Left renal pelvis (tissue), 4 donors: ENCODE data around the gene IGF2BP2. TPM values are rescaled to one million over a fixed set of nuclear protein-coding genes. Genes with fewer than 3 reads are reported as not detected.
"Not testable (repeated sequence)": the region's sequence is repeated elsewhere in the genome, so short reads cannot be mapped to it uniquely, and the experiment has no call there.

Experiments
- DNase-seq, 4 donors: peaks; one replicate each; pipeline ENCODE4 v3.0.0-alpha.2; 2013; ENCODE audit warnings: low read depth in 4 of 4, low spot score in 3 of 4
- polyA plus RNA-seq, 4 donors: library from polyadenylated mRNA; unstranded; fragments of 120-200 nt; gene quantifications; one replicate each; pipeline ENCODE4 v1.2.1, GENCODE V29; 2013; ENCODE audit not compliant: insufficient read length in 4 of 4

Gene IGF2BP2
- polyA plus RNA-seq, 4 donors, result 76.0 to 111 (median 95.6) TPM

DNA sequence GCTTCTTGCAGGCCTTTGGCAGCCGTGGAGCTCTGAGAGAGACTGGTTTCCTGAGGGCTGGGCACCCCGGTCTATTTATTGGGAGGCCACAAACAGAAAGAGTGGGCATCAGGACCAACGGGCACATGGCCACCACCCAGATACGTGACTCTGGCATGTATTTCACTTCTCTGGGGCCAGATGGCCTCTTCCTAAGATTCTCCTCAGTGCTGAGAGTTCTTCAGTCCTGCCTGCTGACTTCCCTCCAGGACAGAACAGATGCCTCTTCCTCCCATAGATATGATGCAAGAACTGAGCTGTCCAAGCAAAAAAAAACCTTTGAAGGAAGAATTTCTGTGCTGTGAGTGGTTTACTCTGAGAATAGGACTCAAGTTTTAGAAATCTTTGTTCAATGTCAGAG, 107.7 kb downstream of the IGF2BP2 start:
- no peak for DNase-seq

- peak in 1 of 4 donors; percentile 32 for DNase-seq
Observed at GRCh38 chr3:185716436-185717108, 108.3 kb downstream of the IGF2BP2 start.

DNA sequence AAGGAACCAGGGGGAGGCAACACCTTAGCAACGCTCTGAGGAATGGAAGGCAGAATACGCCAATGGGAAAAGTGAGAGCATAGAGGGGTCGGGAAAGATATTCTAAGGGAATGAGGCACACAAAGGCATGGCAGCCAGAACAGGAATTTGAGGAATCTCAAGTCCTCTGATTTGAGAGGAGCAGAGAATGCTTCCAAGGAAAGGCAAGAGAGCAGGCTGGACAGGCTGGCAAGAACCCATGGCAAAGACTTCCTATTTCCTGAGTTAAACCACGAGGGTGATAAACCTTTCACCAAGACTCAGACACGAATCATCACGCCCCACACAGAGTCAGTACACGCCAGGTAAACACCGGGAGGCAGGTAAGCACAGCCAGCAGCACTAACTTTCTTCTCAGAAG, 109.8 kb downstream of the IGF2BP2 start:
- DNase-seq, result no peak

DNA sequence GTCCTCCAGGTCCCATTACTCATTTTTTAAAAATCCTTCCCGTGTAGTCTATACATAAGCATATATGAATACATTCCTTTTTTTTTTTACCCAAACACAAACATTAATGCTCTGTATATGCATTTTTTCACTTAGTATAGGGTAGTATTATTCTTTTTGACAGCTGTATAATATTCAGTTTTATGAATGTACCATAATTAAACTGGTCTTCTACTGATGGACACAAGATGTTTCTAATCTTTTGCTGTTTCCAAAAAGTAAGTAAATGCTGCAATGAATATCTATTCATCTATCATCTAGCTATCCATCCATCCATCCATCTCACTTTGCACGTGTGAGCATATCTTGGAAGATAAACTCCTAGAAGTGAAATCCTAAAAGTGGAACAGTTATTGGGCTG, 110.8 kb downstream of the IGF2BP2 start:
- DNase-seq, result no peak

GRCh38 chr3:185713015-185713414, 111.8 kb downstream of the IGF2BP2 start:
- no peak for DNase-seq

GRCh38 chr3:185712337-185712736, 112.5 kb downstream of the IGF2BP2 start:
- no peak for DNase-seq

DNA sequence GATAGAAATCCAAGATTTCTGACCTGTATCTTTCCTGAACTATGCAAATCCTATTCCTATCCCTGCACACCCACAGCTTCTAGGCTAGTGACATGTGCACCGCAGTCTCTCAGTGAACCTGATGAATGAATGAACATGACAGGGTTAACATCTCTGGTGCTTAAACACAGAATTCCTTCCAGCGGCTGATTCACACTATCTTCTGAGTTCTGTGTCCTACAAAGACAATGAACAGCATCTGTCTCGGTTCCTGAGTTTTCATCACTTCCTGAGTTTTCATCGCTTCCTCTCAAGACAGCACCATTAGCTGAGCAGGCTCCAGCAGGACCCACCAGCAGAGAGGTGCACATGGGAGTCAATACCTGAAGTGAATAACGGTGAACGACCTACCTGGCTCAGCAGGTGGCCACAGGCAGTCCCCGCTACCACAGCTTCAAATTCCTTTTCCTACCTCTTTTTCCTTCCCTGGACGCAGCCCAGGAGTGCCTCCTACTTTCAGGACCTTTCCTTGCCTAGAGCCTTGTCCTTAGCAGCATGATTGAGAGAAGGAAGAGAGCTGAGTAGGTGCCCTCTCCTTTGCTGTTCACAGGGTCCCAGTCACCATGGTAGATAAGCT, 113.5 kb downstream of the IGF2BP2 start:
- DNase-seq, result no peak

GRCh38 chr3:185709251-185709955, 115.4 kb downstream of the IGF2BP2 start:
- no peak for DNase-seq

- no peak for DNase-seq
Observed at GRCh38 chr3:185708392-185708791, 116.5 kb downstream of the IGF2BP2 start.

DNA sequence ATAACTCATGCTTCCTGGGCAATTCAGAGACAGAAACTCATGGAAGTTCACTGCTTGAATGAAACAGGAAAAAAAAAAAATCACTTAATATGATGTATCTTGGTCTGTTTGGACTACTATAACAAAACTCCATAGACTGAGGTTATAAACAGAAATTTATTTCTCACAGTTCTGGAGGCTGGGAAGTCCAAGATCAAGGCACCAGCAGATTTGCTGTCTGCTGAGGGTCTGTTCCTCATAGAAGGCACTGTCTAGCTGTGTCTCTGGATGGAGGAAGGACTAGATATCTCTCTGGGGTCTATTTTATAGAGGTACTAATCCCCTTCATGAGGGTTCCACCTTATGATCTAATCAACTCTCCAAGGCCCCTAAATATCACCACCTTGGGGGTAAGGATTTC, 119.3 kb downstream of the IGF2BP2 start:
- no peak for DNase-seq

DNA sequence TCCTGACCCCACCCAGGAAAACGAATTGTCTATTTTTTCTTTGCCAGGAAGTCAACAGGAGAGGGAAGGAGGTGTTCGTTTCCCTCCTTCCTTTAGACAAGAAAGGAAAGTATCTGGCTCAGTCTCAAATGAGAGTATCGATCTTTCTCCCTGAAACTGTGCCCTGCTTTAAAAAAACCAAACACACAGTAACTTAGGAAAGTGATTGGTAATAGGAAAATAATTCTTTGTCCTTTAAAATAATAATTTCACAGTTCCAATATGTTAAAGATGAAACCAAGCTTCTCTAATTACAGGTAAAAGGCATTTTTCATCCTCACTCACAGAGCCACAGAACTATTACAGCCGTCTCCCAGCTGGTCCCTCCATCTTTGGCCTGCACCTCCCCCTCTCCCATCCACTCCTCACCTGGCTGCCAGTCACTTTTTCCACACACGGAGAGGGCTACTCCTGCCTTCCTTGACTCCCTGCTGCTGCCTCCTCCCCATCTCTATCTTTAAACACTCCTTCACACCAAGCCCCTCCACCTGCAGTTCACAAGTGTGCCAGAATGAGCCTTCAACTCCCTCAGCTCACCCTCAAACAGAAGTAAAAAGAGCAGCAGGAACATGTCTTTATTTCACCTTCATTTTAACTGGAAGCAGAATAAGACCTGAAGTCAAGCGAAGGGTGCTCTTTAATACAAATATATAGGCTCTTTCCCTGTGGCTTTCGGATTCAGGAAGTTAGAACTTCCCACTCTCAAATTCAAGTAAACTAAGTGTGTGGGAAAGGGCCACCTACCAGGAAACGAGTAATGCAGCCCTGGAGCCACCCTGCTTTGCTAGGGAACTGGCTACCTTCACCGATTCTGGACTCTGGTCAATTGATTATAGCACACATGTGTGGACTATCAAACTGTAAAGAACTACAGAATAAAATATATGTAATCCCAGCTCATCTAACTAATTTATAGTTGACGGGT, 122.3 kb downstream of the IGF2BP2 start:
- no peak for DNase-seq

- DNase-seq, result no peak
Observed at GRCh38 chr3:185701611-185702261, 123.1 kb downstream of the IGF2BP2 start.

GRCh38 chr3:185699927-185700326, 124.9 kb downstream of the IGF2BP2 start:
- DNase-seq, result no peak

GRCh38 chr3:185697228-185697627, 127.6 kb downstream of the IGF2BP2 start:
- DNase-seq, result not testable (repeated sequence)

- no peak for DNase-seq
Observed at GRCh38 chr3:185696039-185696438, 128.8 kb downstream of the IGF2BP2 start.

DNA sequence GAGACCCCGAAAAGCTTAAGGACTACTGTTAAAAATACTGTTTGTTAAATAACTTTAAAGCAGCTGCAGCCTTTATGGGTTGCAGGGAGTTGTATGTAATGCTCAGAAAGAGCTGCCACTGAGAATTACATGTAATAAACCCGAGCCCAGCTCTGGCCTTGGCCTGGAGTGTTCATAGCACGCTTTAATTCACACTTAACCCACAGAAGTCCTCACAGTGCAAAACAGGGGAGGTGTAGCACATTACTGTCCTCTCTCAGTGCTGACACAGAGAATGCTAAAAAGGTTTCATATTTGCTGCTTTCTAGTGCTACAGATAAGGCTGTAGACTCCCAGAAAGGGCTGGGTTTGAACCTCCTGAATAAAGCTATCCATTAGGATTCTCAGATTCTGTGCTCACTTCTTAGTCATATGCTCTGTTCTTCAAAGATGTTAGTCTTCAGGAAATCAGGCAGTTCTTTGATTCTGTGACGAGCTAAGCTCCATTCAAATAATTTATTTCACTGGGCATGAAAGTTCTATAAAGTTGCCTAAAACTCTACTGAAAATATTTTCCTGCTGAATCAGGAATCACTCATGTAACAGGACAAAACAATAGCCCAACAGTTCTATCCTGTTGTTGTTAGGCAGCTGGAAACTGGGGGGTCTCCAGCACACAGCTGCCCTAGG, 130.7 kb downstream of the IGF2BP2 start:
- DNase-seq, result no peak

DNA sequence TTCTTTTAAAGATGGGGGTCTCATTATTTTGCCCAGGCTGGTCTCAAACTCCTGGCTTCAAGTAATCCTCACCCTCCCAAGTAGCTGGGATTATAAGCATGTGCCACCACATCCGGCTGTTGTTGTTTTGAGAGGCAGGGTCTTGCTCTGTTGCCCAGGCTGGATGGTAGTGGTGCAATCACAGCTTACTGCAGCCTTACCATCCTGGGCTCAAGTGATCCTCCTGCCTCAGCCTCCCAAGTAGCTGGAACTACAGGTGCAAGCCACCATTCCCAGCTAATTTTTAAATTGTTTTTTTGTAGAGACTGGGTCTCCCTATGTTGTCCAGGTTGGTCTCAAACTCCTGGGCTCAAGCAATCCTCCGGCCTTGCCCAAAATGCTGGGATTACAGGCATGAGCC, 133.2 kb downstream of the IGF2BP2 start:
- DNase-seq, result no peak

- DNase-seq, result no peak
Observed at GRCh38 chr3:185687271-185687878, 137.5 kb downstream of the IGF2BP2 start.
